A673 (cell line): ENCODE results near the gene CLSTN1. TPM values are rescaled to one million over a fixed set of nuclear protein-coding genes. Genes with fewer than 3 reads are reported as not detected.
"Not testable (repeated sequence)": the region's sequence is repeated elsewhere in the genome, so short reads cannot be mapped to it uniquely, and the experiment has no call there.

Experiments used
- BruUV-seq: library from RNA; stranded (reverse); fragments of 400-500 nt; replicated peaks from 2 replicates; lab custom pipeline; 2021; lab: Mats Ljungman, UMichigan
- CTCF ChIA-PET: fragments of 300-600 bp; sonication (Branson Sonifier 250); formaldehyde crosslinking; loops from one replicate; lab custom pipeline; 2022; ENCODE audit warnings: antibody characterized with exemption; lab: Charles Lee
- POLR2A ChIA-PET: fragments of 300-600 bp; sonication (Branson Sonifier 250); formaldehyde crosslinking; loops from one replicate; lab custom pipeline; 2022; ENCODE audit warnings: antibody characterized with exemption; ENCODE audit not compliant: low non-redundant PET; lab: Charles Lee
- DNase-seq: peaks from one replicate; pipeline ENCODE4 v3.0.0-alpha.2; 2015; ENCODE audit warnings: low spot score
- H3K27ac ChIP-seq: fragments of 200-600 bp; sonication (generic); 2 replicates; pipeline ENCODE4 v1.5.1; 2016; ENCODE audit warnings: mixed run types, low read depth, mild to moderate bottlenecking, mixed read lengths, antibody characterized with exemption, low read length; ENCODE audit not compliant: poor library complexity, severe bottlenecking
- H3K27me3 ChIP-seq: fragments of 200-600 bp; sonication (generic); replicated peaks from 2 replicates; pipeline ENCODE4 v1.6.1; 2017; ENCODE audit warnings: mixed run types, low read depth, mild to moderate bottlenecking, mixed read lengths, antibody characterized with exemption, low read length; ENCODE audit not compliant: insufficient read depth, poor library complexity
- H3K36me3 ChIP-seq: fragments of 200-600 bp; sonication (generic); 2 replicates; pipeline ENCODE4 v1.6.1; 2016; ENCODE audit warnings: mixed run types, mild to moderate bottlenecking, mixed read lengths, antibody characterized with exemption, low read length; ENCODE audit not compliant: insufficient read depth, poor library complexity, severe bottlenecking
- H3K4me1 ChIP-seq: fragments of 200-600 bp; sonication (generic); 2 replicates; pipeline ENCODE4 v1.6.1; 2017; ENCODE audit warnings: mixed run types, mild to moderate bottlenecking, mixed read lengths, antibody characterized with exemption, low read length; ENCODE audit not compliant: insufficient read depth, poor library complexity, severe bottlenecking
- H3K4me3 ChIP-seq: fragments of 200-600 bp; sonication (generic); 2 replicates; pipeline ENCODE4 v1.5.1; 2016; ENCODE audit warnings: low read depth, mixed run types, mild to moderate bottlenecking, mixed read lengths, low read length; ENCODE audit not compliant: poor library complexity, severe bottlenecking
- H3K9me3 ChIP-seq: fragments of 200-600 bp; sonication (generic); 2 replicates; pipeline ENCODE4 v1.6.1; 2016; ENCODE audit warnings: mixed run types, low read depth, mild to moderate bottlenecking, mixed read lengths, antibody characterized with exemption, low read length; ENCODE audit not compliant: poor library complexity, severe bottlenecking
- EZH2 ChIP-seq: fragments of 200-600 bp; sonication (generic); IDR thresholded peaks from 2 replicates; pipeline ENCODE4 v1.6.1; 2017; ENCODE audit warnings: borderline replicate concordance, low read depth, mild to moderate bottlenecking, mixed read lengths, antibody characterized with exemption, low read length; ENCODE audit not compliant: poor library complexity, severe bottlenecking
- intact Hi-C: fragments of 100-400 bp; cut with micrococcal nuclease; formaldehyde crosslinking; loops from one replicate; pipeline ENCODE4 v1.10.0; 2022; ENCODE audit not compliant: unreplicated experiment
- total RNA-seq: library from RNA; stranded (reverse); gene quantifications from 2 replicates; pipeline ENCODE4 v1.2.3, GENCODE V29; 2021
- TF ChIP-seq, protein P1 (sequence below): fragments of 300-800, 200-600 bp; sonication (generic); conservative IDR thresholded peaks from 2 replicates; pipeline ENCODE4 v1.5.1; 2017; ENCODE audit warnings: low read depth, mild to moderate bottlenecking, antibody characterized with exemption, low read length, moderate library complexity, mixed read lengths

Gene CLSTN1
- total RNA-seq, 1 experiment from 2014 or later = 77.4 TPM

DNA sequence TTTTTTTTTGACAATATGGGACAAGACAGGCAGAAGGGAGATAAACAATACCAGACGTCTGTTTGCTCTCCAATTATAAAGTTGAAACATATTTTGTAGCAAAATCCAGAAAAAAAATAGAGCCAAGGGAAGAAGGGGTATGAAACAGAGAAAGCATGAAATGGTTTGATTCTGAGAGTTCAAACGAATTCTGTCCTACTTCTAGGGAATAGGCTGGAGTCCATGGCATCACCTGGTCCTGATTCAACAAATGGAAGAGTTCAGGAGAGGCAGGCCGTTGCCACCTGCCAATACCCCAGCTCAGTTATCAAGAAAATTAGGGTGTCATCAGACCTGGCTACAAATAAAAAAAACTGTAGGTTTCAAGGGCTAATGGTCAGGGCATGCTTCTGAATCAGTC is 71.8 kb downstream of the CLSTN1 start:
- no peaks in the 10 kb centered on the region for H3K27me3 ChIP-seq
- BruUV-seq = no TSS peak
- CTCF ChIA-PET = interaction anchor here (0.8 kb wide), 1 partner anchor 31 kb away, joined by 3 read pairs; no protein-coding TSS in a partner anchor

DNA sequence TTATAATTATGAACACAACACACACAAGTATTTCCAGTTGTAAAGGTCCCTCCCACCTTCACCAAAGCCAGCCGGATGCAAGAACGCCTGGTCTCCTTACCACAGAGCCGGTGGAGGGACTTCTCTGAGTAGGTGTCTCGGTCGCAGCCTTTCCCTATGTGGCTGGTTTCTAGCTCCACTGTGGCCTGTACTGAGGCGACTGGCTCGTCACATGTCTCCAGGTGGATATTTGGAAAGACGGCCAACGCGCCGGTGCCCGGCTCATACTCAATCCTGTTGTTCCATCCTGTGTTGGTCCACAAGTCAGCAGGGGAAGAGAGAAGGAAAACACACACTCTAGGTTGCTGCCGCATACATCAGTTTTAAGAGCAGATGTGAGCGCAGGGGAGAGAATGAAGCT is 74.4 kb downstream of the CLSTN1 start:
- intact Hi-C loops = no loop called here
- no peak for DNase-seq
- TF ChIP-seq, protein P1, sequence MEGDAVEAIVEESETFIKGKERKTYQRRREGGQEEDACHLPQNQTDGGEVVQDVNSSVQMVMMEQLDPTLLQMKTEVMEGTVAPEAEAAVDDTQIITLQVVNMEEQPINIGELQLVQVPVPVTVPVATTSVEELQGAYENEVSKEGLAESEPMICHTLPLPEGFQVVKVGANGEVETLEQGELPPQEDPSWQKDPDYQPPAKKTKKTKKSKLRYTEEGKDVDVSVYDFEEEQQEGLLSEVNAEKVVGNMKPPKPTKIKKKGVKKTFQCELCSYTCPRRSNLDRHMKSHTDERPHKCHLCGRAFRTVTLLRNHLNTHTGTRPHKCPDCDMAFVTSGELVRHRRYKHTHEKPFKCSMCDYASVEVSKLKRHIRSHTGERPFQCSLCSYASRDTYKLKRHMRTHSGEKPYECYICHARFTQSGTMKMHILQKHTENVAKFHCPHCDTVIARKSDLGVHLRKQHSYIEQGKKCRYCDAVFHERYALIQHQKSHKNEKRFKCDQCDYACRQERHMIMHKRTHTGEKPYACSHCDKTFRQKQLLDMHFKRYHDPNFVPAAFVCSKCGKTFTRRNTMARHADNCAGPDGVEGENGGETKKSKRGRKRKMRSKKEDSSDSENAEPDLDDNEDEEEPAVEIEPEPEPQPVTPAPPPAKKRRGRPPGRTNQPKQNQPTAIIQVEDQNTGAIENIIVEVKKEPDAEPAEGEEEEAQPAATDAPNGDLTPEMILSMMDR = no peak
- TF ChIP-seq EZH2 = no peak
- no peak overlapping the region for H3K27ac ChIP-seq
- H3K27me3 ChIP-seq = no peaks in the 10 kb centered on the region
- H3K4me3 ChIP-seq = no peak overlapping the region
- POLR2A ChIA-PET = no interaction called here
- no peaks in the 10 kb centered on the region for H3K9me3 ChIP-seq
- CTCF ChIA-PET = no interaction called here
- no TSS peak for BruUV-seq
- H3K36me3 ChIP-seq = peaks cover 15% of the 10 kb centered on the region
- no peaks in the 10 kb centered on the region for H3K4me1 ChIP-seq

More for the DNA sequence above, 71.8 kb downstream of the CLSTN1 start:
- no peak for DNase-seq
- Histone ChIP-seq H3K9me3 (no peaks in the 10 kb centered on the region), H3K36me3 (peaks cover 9% of the 10 kb centered on the region), H3K4me1 (no peaks in the 10 kb centered on the region), H3K27ac (no peak overlapping the region), H3K4me3 (no peak overlapping the region)
- POLR2A ChIA-PET = no interaction called here
- intact Hi-C loops = no loop called here
- TF ChIP-seq, protein P1 = no peak
- no peak for TF ChIP-seq EZH2

DNA sequence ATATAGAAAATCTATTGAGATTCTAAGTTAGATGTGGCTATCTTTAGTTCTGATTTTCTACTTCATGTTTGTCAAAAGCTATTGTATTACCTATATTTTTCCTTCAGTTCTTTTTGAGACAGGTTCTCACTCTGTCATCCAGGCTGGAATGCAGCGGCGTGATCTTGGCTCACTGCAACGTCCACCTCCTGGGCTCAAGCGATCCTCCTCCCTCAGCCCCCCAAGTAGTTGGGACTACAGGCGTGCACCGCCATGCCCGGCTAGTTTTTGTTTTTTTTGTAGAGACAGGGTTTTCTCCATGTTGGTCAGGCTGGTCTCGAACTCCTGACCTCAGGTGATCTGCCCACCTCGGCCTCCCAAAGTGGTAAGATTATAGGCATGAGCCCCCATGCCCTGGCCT is 75.4 kb downstream of the CLSTN1 start:
- H3K4me3 ChIP-seq, H3K4me1 ChIP-seq, CTCF ChIA-PET, DNase-seq, H3K9me3 ChIP-seq, POLR2A ChIA-PET, H3K27me3 ChIP-seq, BruUV-seq, H3K27ac ChIP-seq, intact Hi-C loops: not testable (repeated sequence)
- H3K36me3 ChIP-seq = peaks cover 23% of the 10 kb centered on the region

DNA sequence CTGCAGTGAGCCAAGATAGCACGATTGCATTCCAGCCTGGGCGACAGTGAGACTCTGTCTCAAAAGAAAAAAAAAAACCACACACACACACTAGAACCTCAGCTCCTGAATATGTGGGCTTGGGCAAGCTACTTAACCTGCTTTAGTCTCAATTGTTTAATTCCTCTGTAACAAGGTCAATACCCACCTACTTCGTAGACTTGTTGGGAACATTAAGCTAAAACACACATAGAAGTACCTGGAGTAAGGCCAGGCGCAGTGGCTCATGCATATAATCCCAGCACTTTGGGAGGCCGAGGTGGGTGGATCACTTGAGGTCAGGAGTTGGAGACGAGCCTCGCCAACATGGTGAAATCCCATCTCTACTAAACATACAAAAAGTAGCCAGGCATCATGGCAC is 77.1 kb downstream of the CLSTN1 start:
- ChIA-PET CTCF (no interaction called here), POLR2A (no interaction called here)
- TF ChIP-seq, protein P1 = no peak
- no peak for TF ChIP-seq EZH2
- H3K27ac ChIP-seq = no peak overlapping the region
- no peaks in the 10 kb centered on the region for H3K27me3 ChIP-seq
- intact Hi-C loops = no loop called here
- BruUV-seq = no TSS peak
- no peaks in the 10 kb centered on the region for H3K4me1 ChIP-seq
- peaks cover 34% of the 10 kb centered on the region for H3K36me3 ChIP-seq
- no peak for DNase-seq
- H3K9me3 ChIP-seq = no peaks in the 10 kb centered on the region
- no peak overlapping the region for H3K4me3 ChIP-seq
